ENCODE results near the gene ZNF469. TPM values are rescaled to one million over a fixed set of nuclear protein-coding genes. Genes with fewer than 3 reads are reported as not detected.

ZNF469 gene
- total RNA-seq, 1 donor from 2014 or later, result 0.41 TPM

GRCh38 chr16:88375236-88375975 lies 7.4 kb upstream of the ZNF469 start:
- DNase-seq (ENCODE audit: low spot score in 2 of 2), result no peak
- no peak for FAIRE-seq

- FAIRE-seq (no peak), DNase-seq (ENCODE audit: low spot score in 2 of 2) (peak; percentile 55 to 62)
These were observed 6.5 kb upstream of the ZNF469 start for GRCh38 chr16:88375996-88376834.

GRCh38 chr16:88376835-88377726 lies 5.7 kb upstream of the ZNF469 start:
- no peak for FAIRE-seq
- DNase-seq (ENCODE audit: low spot score in 2 of 2), result no peak

- no peak for FAIRE-seq
These were observed 4.8 kb upstream of the ZNF469 start for GRCh38 chr16:88377961-88378360.

GRCh38 chr16:88378401-88378800 lies 4.4 kb upstream of the ZNF469 start:
- FAIRE-seq (no peak), DNase-seq (ENCODE audit: low spot score in 2 of 2) (no peak)

More at GRCh38 chr16:88377961-88378360, 4.8 kb upstream of the ZNF469 start:
- no peak for DNase-seq (ENCODE audit: low spot score in 2 of 2)

- DNase-seq (ENCODE audit: low spot score in 2 of 2), result no peak
- no peak for FAIRE-seq
These were observed 3.7 kb upstream of the ZNF469 start for GRCh38 chr16:88378836-88379693.

GRCh38 chr16:88379694-88380040 lies 3.1 kb upstream of the ZNF469 start:
- no peak for FAIRE-seq

GRCh38 chr16:88380099-88380498 lies 2.7 kb upstream of the ZNF469 start:
- DNase-seq (ENCODE audit: low spot score in 2 of 2), result no peak
- FAIRE-seq, result no peak

More at GRCh38 chr16:88379694-88380040, 3.1 kb upstream of the ZNF469 start:
- no peak for DNase-seq (ENCODE audit: low spot score in 2 of 2)

- DNase-seq (ENCODE audit: low spot score in 2 of 2) (no peak), FAIRE-seq (no peak)
These were observed 2.1 kb upstream of the ZNF469 start for GRCh38 chr16:88380619-88381018.

- FAIRE-seq (no peak), DNase-seq (ENCODE audit: low spot score in 2 of 2) (no peak)
These were observed 823 bp upstream of the ZNF469 start for GRCh38 chr16:88381820-88382451.

- DNase-seq (ENCODE audit: low spot score in 2 of 2) (peak; percentile 68 to 77), FAIRE-seq (no peak)
These were observed 852 bp downstream of the ZNF469 start for GRCh38 chr16:88383401-88384221.

- FAIRE-seq (no peak), DNase-seq (ENCODE audit: low spot score in 2 of 2) (no peak)
These were observed 1.7 kb downstream of the ZNF469 start for GRCh38 chr16:88384222-88385111.

GRCh38 chr16:88385112-88385594 lies 2.4 kb downstream of the ZNF469 start:
- no peak for FAIRE-seq
- no peak for DNase-seq (ENCODE audit: low spot score in 2 of 2)

- DNase-seq (ENCODE audit: low spot score in 2 of 2), result no peak
- FAIRE-seq, result no peak
These were observed 3.4 kb downstream of the ZNF469 start for GRCh38 chr16:88385831-88386815.

- FAIRE-seq (no peak), DNase-seq (ENCODE audit: low spot score in 2 of 2) (no peak)
These were observed 4.5 kb downstream of the ZNF469 start for GRCh38 chr16:88387180-88387765.
